Esophagus squamous epithelium (tissue), 5 donors: ENCODE data around the gene MAN1C1. TPM values are rescaled to one million over a fixed set of nuclear protein-coding genes. Genes with fewer than 3 reads are reported as not detected.

Experiments
- DNase-seq: peaks from one replicate; lab custom pipeline; 2025; lab: John Stamatoyannopoulos, UW
- H3K27ac ChIP-seq, 4 donors: fragments of 200-600 bp; sonication (generic); one replicate each; pipeline ENCODE4 v1.5.1; 2016 to 2019; ENCODE audit warnings: mild to moderate bottlenecking in 1 of 4
- H3K27me3 ChIP-seq, 4 donors: fragments of 200-600 bp; sonication (generic); 1 replicate in 3 of 4; 2 replicates in 1 of 4; pipeline versions ENCODE4 v1.5.1 to v1.6.0; 2017 to 2021; ENCODE audit warnings: antibody characterized with exemption in 1 of 4
- H3K36me3 ChIP-seq, 3 donors: fragments of 200-600 bp; sonication (generic); one replicate each; pipeline ENCODE4 v1.5.1; 2016 to 2019
- H3K4me1 ChIP-seq, 3 donors: fragments of 200-600 bp; sonication (generic); one replicate each; pipeline ENCODE4 v1.5.1; 2017 to 2019
- H3K4me3 ChIP-seq, 4 donors: fragments of 200-600 bp; sonication (generic); 1 replicate in 3 of 4; 2 replicates in 1 of 4; pipeline ENCODE4 v1.5.1; 2016 to 2019; ENCODE audit warnings: mild to moderate bottlenecking in 2 of 4, moderate library complexity in 1 of 4
- H3K9me3 ChIP-seq, 3 donors: fragments of 200-600 bp; sonication (generic); one replicate each; pipeline ENCODE4 v1.5.1; 2016 to 2019
- CTCF ChIP-seq, 6 experiments: fragments of 450-650 bp in 4 of 6; fragments of 200-600 bp in 2 of 6; sonication (generic) in 2 of 6; IDR thresholded peaks; one replicate each; pipeline ENCODE4 v1.5.1; 2016 to 2019; ENCODE audit warnings: antibody characterized with exemption in 6 of 6, mild to moderate bottlenecking in 4 of 6, moderate library complexity in 4 of 6
- POLR2A ChIP-seq, 4 donors: fragments of 450-650 bp; IDR thresholded peaks; one replicate each; pipeline ENCODE4 v1.6.1; 2017; ENCODE audit warnings: antibody characterized with exemption in 4 of 4, mild to moderate bottlenecking in 4 of 4, moderate library complexity in 3 of 4
- WGBS, 2 donors: methylation state at CpG; one replicate each; pipeline ENCODE4 v1.1.5; 2018; 5-methylcytosine and 5-hydroxymethylcytosine counted together
- intact Hi-C: fragments of 100-400 bp; cut with DNase I; formaldehyde crosslinking; loops from one replicate; pipeline ENCODE4 v1.15.0; 2022
- total RNA-seq, 4 donors: library from RNA; depleted of rRNA; stranded (reverse); fragments of >200 nt; gene quantifications; one replicate each; pipeline ENCODE4 v1.1.0, GENCODE V29; 2016
- donor health status: DM: yes; HTN: yes; CAD: no.

MAN1C1 gene
- total RNA-seq, 4 donors from 2014 or later, result 0.91 to 7.4 (median 3.8) TPM

- intact Hi-C loops, result no loop called here
- no peak for TF ChIP-seq POLR2A (IDR thresholded peaks at IDR 0.05)
- TF ChIP-seq CTCF (IDR thresholded peaks at IDR 0.05), result no peak
- H3K27me3 ChIP-seq, result no peaks in the 10 kb centered on the region
- no peaks in the 10 kb centered on the region for H3K36me3 ChIP-seq
- peaks cover 0 to 46% (median 7%) of the 10 kb centered on the region in 3 donors for H3K4me1 ChIP-seq
- H3K27ac ChIP-seq, result no peak overlapping the region
- peaks cover 0 to 3% (median 0%) of the 10 kb centered on the region in 3 donors for H3K9me3 ChIP-seq
- DNase-seq, result no peak
- H3K4me3 ChIP-seq, result no peak overlapping the region
- WGBS, 2 donors, result 80 to 100% methylated on average over 1 of the region's 1 CpG
Measured at GRCh38 chr1:25735956-25736529, 119.5 kb downstream of the MAN1C1 start.

- WGBS, 2 donors, result 61 to 75% methylated on average over 1 to 6 of the region's 6 CpGs
- Histone ChIP-seq H3K9me3 (peaks cover 0 to 3% (median 0%) of the 10 kb centered on the region in 3 donors), H3K4me1 (peaks cover 0 to 45% (median 5%) of the 10 kb centered on the region in 3 donors), H3K27ac (peak overlapping the region in 1 of 4 donors; percentile 3), H3K36me3 (no peaks in the 10 kb centered on the region), H3K4me3 (no peak overlapping the region), H3K27me3 (no peaks in the 10 kb centered on the region)
- TF ChIP-seq CTCF (IDR thresholded peaks at IDR 0.05) (no peak), POLR2A (IDR thresholded peaks at IDR 0.05) (no peak)
- intact Hi-C loops, result no loop called here
- no peak for DNase-seq
Measured at GRCh38 chr1:25737130-25737529, 120.5 kb downstream of the MAN1C1 start.

- no peaks in the 10 kb centered on the region for H3K36me3 ChIP-seq
- TF ChIP-seq CTCF (IDR thresholded peaks at IDR 0.05) (no peak), POLR2A (IDR thresholded peaks at IDR 0.05) (no peak)
- no peak overlapping the region for H3K27ac ChIP-seq
- H3K27me3 ChIP-seq, result no peaks in the 10 kb centered on the region
- no peak overlapping the region for H3K4me3 ChIP-seq
- 93 to 100% methylated on average over 2 of the region's 2 CpGs for WGBS, 2 donors
- DNase-seq, result no peak
- H3K9me3 ChIP-seq, result peaks cover 0 to 3% (median 0%) of the 10 kb centered on the region in 3 donors
- intact Hi-C loops, result no loop called here
- peaks cover 4 to 57% (median 16%) of the 10 kb centered on the region in 3 donors for H3K4me1 ChIP-seq
Measured at GRCh38 chr1:25738499-25738898, 121.9 kb downstream of the MAN1C1 start.

GRCh38 chr1:25739341-25739740 is 122.8 kb downstream of the MAN1C1 start:
- Histone ChIP-seq H3K9me3 (peaks cover 0 to 3% (median 0%) of the 10 kb centered on the region in 3 donors), H3K27me3 (no peaks in the 10 kb centered on the region), H3K36me3 (no peaks in the 10 kb centered on the region), H3K27ac (no peak overlapping the region), H3K4me1 (peaks cover 8 to 64% (median 24%) of the 10 kb centered on the region in 3 donors), H3K4me3 (no peak overlapping the region)
- 59 to 73% methylated on average over 1 to 4 of the region's 4 CpGs for WGBS, 2 donors
- intact Hi-C loops, result no loop called here
- TF ChIP-seq POLR2A (IDR thresholded peaks at IDR 0.05) (no peak), CTCF (IDR thresholded peaks at IDR 0.05) (no peak)
- DNase-seq, result no peak

- no peak for DNase-seq
- peaks cover 8 to 64% (median 32%) of the 10 kb centered on the region in 3 donors for H3K4me1 ChIP-seq
- TF ChIP-seq POLR2A (IDR thresholded peaks at IDR 0.05), result no peak
- TF ChIP-seq CTCF (IDR thresholded peaks at IDR 0.05), result no peak
- 92 to 96% methylated on average over 10 of the region's 10 CpGs for WGBS, 2 donors
- intact Hi-C loops, result no loop called here
- no peak overlapping the region for H3K4me3 ChIP-seq
- no peak overlapping the region for H3K27ac ChIP-seq
- H3K36me3 ChIP-seq, result no peaks in the 10 kb centered on the region
- peaks cover 0 to 3% (median 0%) of the 10 kb centered on the region in 3 donors for H3K9me3 ChIP-seq
- H3K27me3 ChIP-seq, result no peaks in the 10 kb centered on the region
Measured at GRCh38 chr1:25740071-25740470, 123.5 kb downstream of the MAN1C1 start.
